IPS DF 6.9 (cell line): ENCODE results near the gene SVIP.

Source experiments
- DNase-seq: peaks from one replicate; pipeline ENCODE4 v3.0.0-alpha.2; 2013; ENCODE audit warnings: low read depth, low spot score
- H3K27ac ChIP-seq: one replicate; pipeline ENCODE4 v1.5.1; 2013; ENCODE audit warnings: low read length, control low read depth
- H3K27me3 ChIP-seq: 2 replicates; pipeline ENCODE4 v1.6.1; 2013; ENCODE audit warnings: mild to moderate bottlenecking, low read length; ENCODE audit not compliant: control insufficient read depth, insufficient read depth
- H3K36me3 ChIP-seq: 2 replicates; pipeline ENCODE4 v1.6.1; 2013; ENCODE audit warnings: low read length; ENCODE audit not compliant: control insufficient read depth, insufficient read depth
- H3K4me1 ChIP-seq: 2 replicates; pipeline ENCODE4 v1.6.1; 2013; ENCODE audit warnings: low read length; ENCODE audit not compliant: control insufficient read depth, insufficient read depth
- H3K4me3 ChIP-seq: 2 replicates; pipeline ENCODE4 v1.5.1; 2013; ENCODE audit warnings: mild to moderate bottlenecking, low read length
- H3K9me3 ChIP-seq: 2 replicates; pipeline ENCODE4 v1.6.1; 2013; ENCODE audit warnings: low read length, inconsistent platforms; ENCODE audit not compliant: control insufficient read depth, insufficient read depth
- whole genome bisulfite sequencing: extraction: QIAGEN DNeasy Blood & Tissue Kit; methylation state at CpG from one replicate; pipeline ENCODE4 v1.1.7; 2013; ENCODE audit warnings: mixed read lengths, missing lambda C conversion rate; ENCODE audit not compliant: insufficient read length, insufficient coverage; 5-methylcytosine and 5-hydroxymethylcytosine counted together

SVIP gene, protein sequence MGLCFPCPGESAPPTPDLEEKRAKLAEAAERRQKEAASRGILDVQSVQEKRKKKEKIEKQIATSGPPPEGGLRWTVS

DNA sequence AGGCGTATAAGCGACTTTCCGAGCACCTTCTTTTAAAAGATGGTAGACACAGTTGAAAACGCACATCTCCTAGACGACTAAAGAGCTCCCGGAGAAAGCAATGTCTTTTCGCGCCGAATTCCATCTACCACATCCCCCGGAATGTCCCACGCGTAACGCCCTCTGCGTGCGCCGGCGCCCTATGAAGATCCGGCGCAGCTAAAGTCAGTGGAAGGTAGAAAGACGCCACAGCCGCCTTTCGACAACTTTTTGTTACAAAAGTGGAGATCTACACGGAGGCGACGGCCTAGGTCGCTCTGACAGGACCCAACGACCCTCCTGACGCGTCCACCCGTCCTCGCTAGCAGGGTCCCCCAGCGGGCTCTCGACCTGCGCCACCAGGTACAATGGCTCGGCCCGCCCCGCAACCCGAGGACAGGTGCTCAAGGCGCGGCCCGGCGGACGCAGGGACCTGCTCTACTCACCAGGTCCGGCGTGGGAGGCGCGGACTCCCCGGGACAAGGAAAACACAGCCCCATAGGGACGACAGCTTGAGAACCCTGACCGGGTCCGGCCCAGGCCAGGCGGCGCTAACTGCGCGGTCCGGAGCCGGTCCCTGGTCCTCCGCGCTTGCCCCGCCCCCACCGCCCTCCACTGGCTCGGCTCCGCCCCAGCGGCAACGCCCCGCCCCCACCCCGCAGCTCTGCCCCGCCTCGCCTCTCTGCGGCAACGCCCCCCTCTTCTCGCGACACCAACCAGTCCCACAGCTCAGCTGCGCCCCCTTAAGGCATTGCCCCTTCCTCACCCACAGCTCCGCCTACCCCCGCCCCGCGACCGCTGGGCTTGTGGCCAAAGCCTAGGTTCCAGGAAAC lies at the start of gene SVIP:
TSS of gene SVIP (minus strand) at position 571 of the 851 bp plus-strand sequence. CDS start at position 518, 53 bp downstream.
- H3K27ac ChIP-seq, result no peak within 1 kb of the TSS
- DNase-seq, result peak; percentile 79
- H3K4me1 ChIP-seq, result no peaks in the 10 kb centered on the region
- H3K36me3 ChIP-seq, result no peaks in the 10 kb centered on the region
- peak within 1 kb of the TSS; percentile 80; the same call in 1 of the 2 replicates for H3K4me3 ChIP-seq
- H3K9me3 ChIP-seq, result no peaks in the 10 kb centered on the region
- no peaks in the 10 kb centered on the region for H3K27me3 ChIP-seq
- WGBS, result no CpG with 5 or more reads among the region's 79 CpGs

DNA sequence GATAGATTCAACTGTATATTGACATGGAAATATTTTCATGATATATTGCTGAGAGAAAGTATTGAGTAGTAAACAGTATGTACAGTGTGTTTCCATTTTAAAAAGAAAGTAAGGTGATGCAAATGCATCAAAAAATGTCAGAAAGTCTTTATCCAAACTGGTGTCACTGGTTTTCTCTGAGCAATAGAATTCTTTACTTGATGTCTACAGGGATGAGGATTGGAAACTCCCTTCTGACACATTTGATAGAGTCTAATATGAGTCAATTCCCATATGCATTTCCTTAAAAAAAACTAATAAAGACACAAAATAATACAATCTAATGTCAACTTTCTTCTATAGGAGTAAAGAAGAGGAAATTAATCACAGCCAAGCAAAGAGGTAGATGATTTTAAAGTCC lies 49.0 kb upstream of the SVIP start:
- Histone ChIP-seq H3K9me3 (no peaks in the 10 kb centered on the region), H3K27me3 (no peaks in the 10 kb centered on the region), H3K36me3 (no peaks in the 10 kb centered on the region), H3K27ac (no peak overlapping the region), H3K4me3 (no peak overlapping the region), H3K4me1 (no peaks in the 10 kb centered on the region)
- DNase-seq, result no peak

- no peak for DNase-seq
- no peaks in the 10 kb centered on the region for H3K27me3 ChIP-seq
- H3K36me3 ChIP-seq, result no peaks in the 10 kb centered on the region
- no peak overlapping the region for H3K27ac ChIP-seq
- H3K4me1 ChIP-seq, result no peaks in the 10 kb centered on the region
- no peaks in the 10 kb centered on the region for H3K9me3 ChIP-seq
- no peak overlapping the region for H3K4me3 ChIP-seq
These were observed 48.4 kb upstream of the SVIP start for GRCh38 chr11:22878039-22878438.

- H3K27ac ChIP-seq, result no peak overlapping the region
- H3K36me3 ChIP-seq, result no peaks in the 10 kb centered on the region
- no peaks in the 10 kb centered on the region for H3K27me3 ChIP-seq
- H3K4me3 ChIP-seq, result no peak overlapping the region
- no peaks in the 10 kb centered on the region for H3K9me3 ChIP-seq
- no peaks in the 10 kb centered on the region for H3K4me1 ChIP-seq
- DNase-seq, result peak; percentile 55
- no CpG with 5 or more reads among the region's 2 CpGs for WGBS
These were observed 46.4 kb upstream of the SVIP start for GRCh38 chr11:22875869-22876473.

GRCh38 chr11:22869325-22869724 lies 39.7 kb upstream of the SVIP start:
- no peaks in the 10 kb centered on the region for H3K9me3 ChIP-seq
- no peak overlapping the region for H3K27ac ChIP-seq
- H3K27me3 ChIP-seq, result no peaks in the 10 kb centered on the region
- no peak for DNase-seq
- H3K4me1 ChIP-seq, result no peaks in the 10 kb centered on the region
- H3K4me3 ChIP-seq, result no peak overlapping the region
- no peaks in the 10 kb centered on the region for H3K36me3 ChIP-seq
- no CpG with 5 or more reads among the region's 3 CpGs for WGBS

DNA sequence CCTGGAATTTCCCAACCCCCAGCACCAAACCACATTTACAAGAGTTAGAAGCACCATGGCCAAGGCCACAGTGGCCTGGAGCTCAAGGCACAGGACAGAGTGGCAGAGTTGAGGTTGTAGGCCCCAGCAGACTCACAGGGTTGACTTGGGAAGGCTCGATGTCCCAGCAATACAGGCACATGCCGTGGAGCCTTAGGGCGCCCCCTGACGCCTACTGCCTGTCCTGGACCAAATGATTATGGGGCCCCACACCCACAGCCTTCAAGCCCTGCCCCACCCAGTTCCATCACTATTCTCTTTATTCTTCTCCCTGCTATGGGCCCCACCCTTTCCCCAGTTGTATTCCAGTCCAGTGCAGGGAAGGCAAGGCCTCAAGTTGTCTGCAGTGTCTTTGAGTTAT lies 30.6 kb upstream of the SVIP start, which contains the start of gene CCDC179:
TSS of gene CCDC179 (minus strand) at position 234 of the 400 bp plus-strand sequence. CDS start at position 181, 53 bp downstream.
- Histone ChIP-seq H3K4me3 (no peak within 1 kb of the TSS), H3K27me3 (no peaks in the 10 kb centered on the region), H3K36me3 (no peaks in the 10 kb centered on the region), H3K27ac (no peak within 1 kb of the TSS), H3K4me1 (no peaks in the 10 kb centered on the region; the same call in 1 of the 2 replicates), H3K9me3 (no peaks in the 10 kb centered on the region)
- no peak for DNase-seq
- WGBS, result no CpG with 5 or more reads among the region's 4 CpGs

DNA sequence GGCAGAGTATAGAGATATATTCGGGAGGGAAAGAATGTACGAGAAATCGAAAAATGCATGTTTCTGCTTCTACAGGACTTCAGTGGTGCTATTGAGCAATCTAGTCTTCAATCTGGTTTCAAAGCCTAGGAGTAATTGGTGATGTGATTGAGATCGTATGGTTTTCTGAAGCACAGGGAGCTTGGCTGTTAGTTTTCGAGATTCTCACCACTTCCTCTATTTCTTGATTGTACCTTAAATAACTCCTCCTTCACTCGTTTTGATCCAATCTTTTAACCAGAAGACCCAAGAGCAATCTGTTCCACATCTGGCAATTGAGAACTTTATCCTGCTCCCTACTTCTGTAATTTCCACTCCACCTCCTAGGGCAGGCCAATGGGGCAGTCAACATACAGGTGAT lies 30.2 kb upstream of the SVIP start:
- Histone ChIP-seq H3K27me3 (no peaks in the 10 kb centered on the region), H3K9me3 (no peaks in the 10 kb centered on the region), H3K4me1 (no peaks in the 10 kb centered on the region; the same call in 1 of the 2 replicates), H3K36me3 (no peaks in the 10 kb centered on the region), H3K4me3 (no peak overlapping the region), H3K27ac (no peak overlapping the region)
- no peak for DNase-seq
- no CpG with 5 or more reads among the region's 6 CpGs for WGBS

- no peaks in the 10 kb centered on the region for H3K27me3 ChIP-seq
- DNase-seq, result no peak
- no peak overlapping the region for H3K4me3 ChIP-seq
- H3K27ac ChIP-seq, result no peak overlapping the region
- H3K36me3 ChIP-seq, result no peaks in the 10 kb centered on the region
- H3K4me1 ChIP-seq, result no peaks in the 10 kb centered on the region
- H3K9me3 ChIP-seq, result no peaks in the 10 kb centered on the region
These were observed 21.9 kb upstream of the SVIP start for GRCh38 chr11:22851477-22851876.

GRCh38 chr11:22846726-22847125 lies 17.1 kb upstream of the SVIP start:
- Histone ChIP-seq H3K27ac (no peak overlapping the region), H3K4me3 (no peak overlapping the region), H3K9me3 (no peaks in the 10 kb centered on the region), H3K36me3 (no peaks in the 10 kb centered on the region), H3K4me1 (no peaks in the 10 kb centered on the region), H3K27me3 (no peaks in the 10 kb centered on the region)
- no CpG with 5 or more reads among the region's 1 CpG for WGBS
- no peak for DNase-seq

DNA sequence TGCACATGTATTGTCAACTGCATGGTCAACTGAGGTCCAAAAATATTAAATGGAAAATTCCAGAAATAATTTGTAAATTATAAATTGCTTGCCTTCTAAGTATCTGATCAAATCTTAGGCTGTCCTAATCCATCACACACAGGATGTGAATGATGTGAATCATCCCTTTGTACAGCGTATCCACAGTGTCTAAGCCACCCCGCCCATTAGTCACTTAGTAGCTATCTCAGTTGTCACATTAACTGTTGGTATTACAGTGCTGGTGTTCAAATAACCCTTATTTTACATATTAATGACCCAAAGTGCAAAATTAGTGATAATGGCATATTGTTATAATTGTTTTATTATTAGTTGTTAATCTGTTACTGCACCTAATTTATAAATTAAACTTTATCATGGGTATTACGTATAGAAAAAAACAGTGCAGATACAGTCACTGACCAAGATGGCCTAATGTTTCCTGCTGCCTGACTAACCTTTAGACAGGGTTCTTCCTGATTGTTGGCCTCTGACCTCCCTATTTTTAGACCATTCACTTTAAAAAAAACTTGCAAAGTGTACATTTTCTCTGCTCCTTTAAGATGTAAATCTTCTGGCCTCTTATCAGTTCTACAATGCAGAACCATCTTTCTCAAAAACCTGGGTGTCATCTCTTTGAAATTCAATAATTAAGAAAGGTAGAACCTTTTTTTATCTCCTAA lies 2.9 kb upstream of the SVIP start:
- H3K27ac ChIP-seq, result no peak overlapping the region
- H3K36me3 ChIP-seq, result no peaks in the 10 kb centered on the region
- WGBS, result no CpG with 5 or more reads among the region's 3 CpGs
- H3K27me3 ChIP-seq, result no peaks in the 10 kb centered on the region
- H3K4me1 ChIP-seq, result no peaks in the 10 kb centered on the region
- no peak overlapping the region for H3K4me3 ChIP-seq
- H3K9me3 ChIP-seq, result no peaks in the 10 kb centered on the region
- no peak for DNase-seq
